ENCODE measurements around the gene OR6B3.

Gene OR6B3

GRCh38 chr2:240043279-240043989, 9.9 kb downstream of the OR6B3 start:
- no peak for DNase-seq

- DNase-seq: no peak
Measured at GRCh38 chr2:240042740-240043139, 10.6 kb downstream of the OR6B3 start.

- DNase-seq: no peak
Measured at GRCh38 chr2:240041363-240041762, 12.0 kb downstream of the OR6B3 start.

GRCh38 chr2:240037358-240037757, 16.0 kb downstream of the OR6B3 start:
- DNase-seq: no peak

GRCh38 chr2:240033330-240033678, 20.0 kb downstream of the OR6B3 start:
- no peak for DNase-seq

GRCh38 chr2:240032406-240033329, 20.7 kb downstream of the OR6B3 start:
- no peak for DNase-seq

- no peak for DNase-seq
Measured at GRCh38 chr2:240030379-240031094, 22.8 kb downstream of the OR6B3 start, which contains the start of gene OR6B2. OR6B2 (minus strand) TSS chr2:240030429; CDS start chr2:240030429, 0 bp downstream.

GRCh38 chr2:240024766-240025165, 28.6 kb downstream of the OR6B3 start:
- peak; percentile 20 for DNase-seq

GRCh38 chr2:240023792-240024191, 29.5 kb downstream of the OR6B3 start:
- no peak for DNase-seq

GRCh38 chr2:240021488-240022104, 31.7 kb downstream of the OR6B3 start:
- DNase-seq: peak; percentile 53

GRCh38 chr2:240018071-240018750, 35.1 kb downstream of the OR6B3 start:
- no peak for DNase-seq

GRCh38 chr2:240014327-240014726, 39.0 kb downstream of the OR6B3 start:
- no peak for DNase-seq

GRCh38 chr2:240013343-240013742, 40.0 kb downstream of the OR6B3 start:
- no peak for DNase-seq

GRCh38 chr2:240002983-240003382, 50.3 kb downstream of the OR6B3 start:
- DNase-seq: no peak

- no peak for DNase-seq
Measured at GRCh38 chr2:240000671-240001070, 52.6 kb downstream of the OR6B3 start.

GRCh38 chr2:239997686-239998409, 55.5 kb downstream of the OR6B3 start:
- DNase-seq: no peak
